Measurements from ENCODE around the gene AR. TPM values are rescaled to one million over a fixed set of nuclear protein-coding genes. Genes with fewer than 3 reads are reported as not detected.

AR gene
- total and polyA plus RNA-seq, 2 of the 4 experiments (the other 2 are of a cell fraction), result 1.5 to 4.7 TPM

- no TSS peak for BruUV-seq (replicated peaks)
- H2BK120ac ChIP-seq (ENCODE audit: low read depth, low read length), result no peak overlapping the region
Measured at GRCh38 chrX:67635424-67635823, 91.6 kb downstream of the AR start.

More at GRCh38 chrX:67635424-67635823, 91.6 kb downstream of the AR start:
- no peaks in the 10 kb centered on the region for H3K4me1 ChIP-seq (ENCODE audit: control insufficient read depth, insufficient read depth, low read length)
- H2BK20ac ChIP-seq (ENCODE audit: low read depth, low read length), result no peak overlapping the region
- H3K27me3 ChIP-seq (ENCODE audit: control insufficient read depth, insufficient read depth, low read length), result no peaks in the 10 kb centered on the region
- H4K5ac ChIP-seq (ENCODE audit: low read depth, low read length), result no peak overlapping the region
- ChIA-PET CTCF (no interaction called here), POLR2A (ENCODE audit: unreplicated experiment) (no interaction called here)
- no peak overlapping the region for H4K8ac ChIP-seq (ENCODE audit: low read depth in 2 of 2, low read length in 2 of 2)
- no peaks in the 10 kb centered on the region for H4K20me1 ChIP-seq (ENCODE audit: insufficient read depth, low read length)
- H3K56ac ChIP-seq (ENCODE audit: extremely low read depth, insufficient read depth, low read length), result no peak overlapping the region
- no peak overlapping the region for H3K4me3 ChIP-seq (ENCODE audit: insufficient read depth, low read depth, low read length)
- no peak overlapping the region for H3K23ac ChIP-seq (ENCODE audit: low read depth, low read length)
- no peak for TF ChIP-seq BHLHE40 (IDR thresholded peaks at IDR 0.05; ENCODE audit: low read depth, low read length)
- TF ChIP-seq RAD21 (IDR thresholded peaks at IDR 0.05; ENCODE audit: low read length), result no peak
- no peak for TF ChIP-seq FOS (IDR thresholded peaks at IDR 0.05; ENCODE audit: low read depth, low read length)
- no peak overlapping the region for H2BK15ac ChIP-seq (ENCODE audit: low read depth, low read length)
- H4K91ac ChIP-seq (ENCODE audit: insufficient read depth, low read depth, low read length), result no peak overlapping the region
- in situ Hi-C loops (cut with MboI; ENCODE audit: low sequenced_read_pairs), result no loop called here
- no peaks in the 10 kb centered on the region for H3K79me1 ChIP-seq (ENCODE audit: low read depth in 1 of 2, low read length in 2 of 2)
- H3K4ac ChIP-seq (ENCODE audit: low read depth, low read length), result no peak overlapping the region
- no peak overlapping the region for H3K4me2 ChIP-seq (ENCODE audit: low read depth, low read length)
- intact Hi-C loops (cut with micrococcal nuclease), result no loop called here
- no peak overlapping the region for H3K27ac ChIP-seq (ENCODE audit: insufficient read depth, low read length)
- no peak overlapping the region for H3K18ac ChIP-seq (ENCODE audit: low read depth, low read length)
- dilution Hi-C loops (cut with HindIII; ENCODE audit: low sequenced_read_pairs, unreplicated experiment), result no loop called here
- no peaks in the 10 kb centered on the region for H3K36me3 ChIP-seq (ENCODE audit: control insufficient read depth, insufficient read depth, low read length)
- H3K9me1 ChIP-seq (ENCODE audit: insufficient read depth, low read length), result no peaks in the 10 kb centered on the region
- no peak overlapping the region for H2AK5ac ChIP-seq (ENCODE audit: low read depth, low read length)
- H2BK5ac ChIP-seq (ENCODE audit: low read depth, low read length, poor library complexity, severe bottlenecking), result no peak overlapping the region
- peaks cover 2% of the 10 kb centered on the region; the same call in 1 of the 2 replicates for H3K9me3 ChIP-seq (ENCODE audit: control insufficient read depth, insufficient read depth, low read length)
- no peak for DNase-seq
- H3K9ac ChIP-seq (ENCODE audit: low read depth, low read length), result no peak overlapping the region
- no peak overlapping the region for H2AK9ac ChIP-seq (replicated peaks; ENCODE audit: low read depth, low read length, poor library complexity)
- ATAC-seq (ENCODE audit: low read depth), result no peak
- no peak overlapping the region for H3K14ac ChIP-seq (replicated peaks; ENCODE audit: low read depth, low read length)
- H2AFZ ChIP-seq (replicated peaks; ENCODE audit: low read length, poor library complexity), result no peak overlapping the region
- WGBS, 2 experiments (ENCODE audit: extremely low coverage in 2 of 2, insufficient read length in 1 of 2), result no CpG with 5 or more reads among the region's 2 CpGs

Measured in IMR-90 (cell line).